Erythroblast (primary cell): ENCODE measurements around the gene MARK2.

Experiments
- GATA1 ChIP-seq: IDR thresholded peaks from 2 replicates; pipeline ENCODE4 v1.6.1; 2011; ENCODE audit warnings: low read depth, mild to moderate bottlenecking, control low read depth, low read length, moderate library complexity
- POLR2A ChIP-seq: IDR thresholded peaks from 2 replicates; pipeline ENCODE4 v1.6.1; 2011; ENCODE audit warnings: mild to moderate bottlenecking, low read length

DNA sequence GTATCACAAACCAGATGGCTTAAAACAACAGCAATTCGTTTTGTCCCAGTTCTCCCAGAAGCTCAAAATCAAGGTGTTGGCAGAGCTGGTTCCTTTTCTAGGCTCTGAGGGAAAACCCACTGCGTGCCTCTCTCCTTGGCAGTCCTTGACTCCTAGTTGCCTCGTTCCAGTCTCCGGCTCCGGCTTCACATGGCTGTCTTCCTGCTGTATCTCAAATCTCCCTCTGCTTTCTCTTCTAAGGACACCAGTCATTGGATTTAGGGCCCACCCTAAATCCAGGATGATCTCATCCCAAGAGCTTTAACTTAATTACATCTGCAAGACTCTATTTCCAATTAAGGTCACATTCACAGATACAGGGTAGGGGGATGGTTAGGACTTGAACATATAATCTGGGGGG, 90.7 kb downstream of the MARK2 start:
- TF ChIP-seq POLR2A = no peak
- TF ChIP-seq GATA1 = no peak
